H1 (cell line): ENCODE data around the gene AMOTL2. TPM values are rescaled to one million over a fixed set of nuclear protein-coding genes. Genes with fewer than 3 reads are reported as not detected.

Source experiments
- CTCF ChIA-PET: fragments of 300-600 bp; sonication (Branson Sonifier 250); formaldehyde crosslinking; loops from one replicate; lab custom pipeline; 2021; ENCODE audit not compliant: partially characterized antibody; lab: Charles Lee
- POLR2A ChIA-PET: fragments of 300-600 bp; sonication (Branson Sonifier 250); formaldehyde crosslinking; loops from one replicate; lab custom pipeline; 2021; ENCODE audit warnings: inconsistent platforms; ENCODE audit not compliant: partially characterized antibody; lab: Charles Lee
- DNase-seq, 2 experiments: peaks; one replicate each; pipeline versions ENCODE4 v3.0.0 to v3.0.0-alpha.2; 2010 to 2022; ENCODE audit warnings: low spot score in 2 of 2, low read depth in 1 of 2, mixed read lengths in 1 of 2
- FAIRE-seq: peaks from 2 replicates; lab custom pipeline; 2011; peaks lifted over from hg19 to GRCh38; lab: Jason Lieb, UNC
- H2AFZ ChIP-seq: 2 replicates; pipeline ENCODE4 v1.8.1; 2012; ENCODE audit warnings: low read length, inconsistent platforms
- H2AK5ac ChIP-seq: 2 replicates; pipeline ENCODE4 v1.6.1; 2013; ENCODE audit warnings: low read depth, low read length
- H2BK120ac ChIP-seq: replicated peaks from 2 replicates; pipeline ENCODE3; 2013; ENCODE audit warnings: low read depth, low read length, inconsistent platforms
- H2BK12ac ChIP-seq: 2 replicates; pipeline ENCODE4 v1.6.1; 2013; ENCODE audit warnings: low read depth, low read length
- H2BK15ac ChIP-seq: 2 replicates; pipeline ENCODE4 v1.6.1; 2013; ENCODE audit warnings: low read length
- H2BK20ac ChIP-seq: 2 replicates; pipeline ENCODE4 v1.6.1; 2013; ENCODE audit warnings: low read length
- H2BK5ac ChIP-seq: 2 replicates; pipeline ENCODE4 v1.6.1; 2013; ENCODE audit warnings: low read depth, low read length
- H3K14ac ChIP-seq: 2 replicates; pipeline ENCODE4 v1.6.1; 2013; ENCODE audit warnings: inconsistent platforms; ENCODE audit not compliant: insufficient read length
- H3K18ac ChIP-seq: 2 replicates; pipeline ENCODE4 v1.6.1; 2013; ENCODE audit warnings: low read length; ENCODE audit errors: extremely low read depth
- H3K23ac ChIP-seq: 2 replicates; pipeline ENCODE4 v1.6.1; 2013; ENCODE audit warnings: inconsistent platforms; ENCODE audit not compliant: insufficient read length
- H3K23me2 ChIP-seq: 2 replicates; pipeline ENCODE4 v1.6.1; 2013; ENCODE audit warnings: low read depth, low read length
- H3K27ac ChIP-seq: 2 replicates; pipeline ENCODE4 v1.6.1; 2011; ENCODE audit warnings: low read depth, low read length, inconsistent platforms
- H3K27me3 ChIP-seq, 4 experiments: replicated peaks in 1 of 4; 1 replicate in 1 of 4; 2 replicates in 3 of 4; pipeline versions ENCODE4 v1.6.1 to v1.8.1; 2011 to 2013; ENCODE audit warnings: low read length in 3 of 4, mild to moderate bottlenecking in 3 of 4, inconsistent platforms in 2 of 4, mixed read lengths in 2 of 4, moderate library complexity in 1 of 4; ENCODE audit not compliant: control insufficient read depth in 3 of 4, insufficient read depth in 3 of 4; ENCODE audit errors: extremely low read depth in 1 of 4
- H3K36me3 ChIP-seq, 4 experiments: 2 replicates each; pipeline versions ENCODE4 v1.6.1 to v1.8.1; 2011 to 2013; ENCODE audit warnings: mild to moderate bottlenecking in 4 of 4, low read length in 3 of 4, moderate library complexity in 2 of 4, control low read depth in 1 of 4, inconsistent platforms in 1 of 4; ENCODE audit not compliant: insufficient read depth in 4 of 4, control insufficient read depth in 2 of 4
- H3K4ac ChIP-seq: replicated peaks from 2 replicates; pipeline ENCODE3; 2013; ENCODE audit warnings: low read length, low read depth, mixed read lengths, inconsistent platforms; ENCODE audit not compliant: insufficient read length
- H3K4me1 ChIP-seq, 4 experiments: replicated peaks in 1 of 4; 1 replicate in 1 of 4; 2 replicates in 3 of 4; pipeline versions ENCODE4 v1.6.1 to v1.8.1; 2011 to 2013; ENCODE audit warnings: low read length in 3 of 4, inconsistent platforms in 2 of 4, mixed read lengths in 1 of 4; ENCODE audit not compliant: insufficient read depth in 4 of 4, control insufficient read depth in 3 of 4
- H3K4me2 ChIP-seq, 2 experiments: 2 replicates each; pipeline versions ENCODE4 v1.6.1 to v1.8.1; 2011 to 2013; ENCODE audit warnings: low read depth in 2 of 2, low read length in 2 of 2, control low read depth in 1 of 2, inconsistent platforms in 1 of 2, mild to moderate bottlenecking in 1 of 2; ENCODE audit not compliant: insufficient read depth in 1 of 2
- H3K4me3 ChIP-seq, 4 experiments: fragments of 200-600, 300-600 bp in 1 of 4; sonication (generic), shearing (Covaris generic), sonication (Bioruptor Twin) in 1 of 4; 2 replicates each; pipeline versions ENCODE4 v1.5.1 to v1.8.1; 2011 to 2016; ENCODE audit warnings: low read length in 4 of 4, low read depth in 3 of 4, control low read depth in 2 of 4, inconsistent platforms in 2 of 4, mild to moderate bottlenecking in 2 of 4, mixed read lengths in 1 of 4, moderate library complexity in 1 of 4; ENCODE audit not compliant: insufficient read depth in 2 of 4; ENCODE audit errors: extremely low read depth in 1 of 4
- H3K56ac ChIP-seq: replicated peaks from 2 replicates; pipeline ENCODE3; 2013; ENCODE audit warnings: low read depth, mild to moderate bottlenecking, mixed read lengths, low read length, inconsistent platforms; ENCODE audit not compliant: insufficient read length
- H3K79me1 ChIP-seq: 2 replicates; pipeline ENCODE4 v1.6.1; 2013; ENCODE audit warnings: low read depth, low read length, control low read depth
- H3K79me2 ChIP-seq, 2 experiments: 2 replicates each; pipeline versions ENCODE4 v1.6.1 to v1.8.1; 2012 to 2013; ENCODE audit warnings: low read length in 2 of 2, mild to moderate bottlenecking in 2 of 2, inconsistent platforms in 1 of 2; ENCODE audit not compliant: insufficient read depth in 2 of 2, control insufficient read depth in 1 of 2
- H3K9ac ChIP-seq, 4 experiments: replicated peaks in 1 of 4; 1 replicate in 1 of 4; 2 replicates in 3 of 4; pipeline versions ENCODE4 v1.6.1 to v1.8.1; 2011 to 2013; ENCODE audit warnings: low read depth in 3 of 4, low read length in 3 of 4, control low read depth in 2 of 4, mild to moderate bottlenecking in 2 of 4, moderate library complexity in 2 of 4, inconsistent platforms in 1 of 4; ENCODE audit errors: extremely low read depth in 1 of 4
- H3K9me3 ChIP-seq, 2 experiments: 2 replicates each; pipeline versions ENCODE4 v1.6.1 to v1.8.1; 2012 to 2013; ENCODE audit warnings: mild to moderate bottlenecking in 2 of 2, moderate library complexity in 2 of 2, control low read depth in 1 of 2, inconsistent platforms in 1 of 2, low read depth in 1 of 2, low read length in 1 of 2, mixed read lengths in 1 of 2; ENCODE audit not compliant: insufficient read depth in 2 of 2
- H4K20me1 ChIP-seq, 2 experiments: replicated peaks in 1 of 2; 2 replicates each; pipeline versions ENCODE3 to v1.8.1; 2011 to 2013; ENCODE audit warnings: inconsistent platforms in 2 of 2, low read length in 2 of 2, mild to moderate bottlenecking in 1 of 2; ENCODE audit not compliant: insufficient read depth in 2 of 2, control insufficient read depth in 1 of 2
- H4K5ac ChIP-seq: 2 replicates; pipeline ENCODE4 v1.6.1; 2013; ENCODE audit warnings: low read length, low read depth, mixed read lengths, inconsistent platforms; ENCODE audit not compliant: insufficient read length
- H4K8ac ChIP-seq: 2 replicates; pipeline ENCODE4 v1.8.0; 2013; ENCODE audit warnings: mild to moderate bottlenecking, moderate library complexity, low read length, inconsistent platforms; ENCODE audit not compliant: insufficient read depth; ENCODE audit errors: extremely low read depth
- H4K91ac ChIP-seq: replicated peaks from 2 replicates; pipeline ENCODE3; 2013; ENCODE audit warnings: low read length, mixed read lengths, inconsistent platforms; ENCODE audit not compliant: insufficient read length
- CEBPB ChIP-seq: IDR thresholded peaks from 2 replicates; pipeline ENCODE4 v1.6.1; 2012; ENCODE audit warnings: low read depth, low read length
- HDAC6 ChIP-seq: IDR thresholded peaks from one replicate; pipeline ENCODE4 v1.7.1; 2012; ENCODE audit warnings: low read depth, mild to moderate bottlenecking, inconsistent platforms, low read length, moderate library complexity
- RAD21 ChIP-seq, 2 experiments: IDR thresholded peaks in 1 of 2; conservative IDR thresholded peaks in 1 of 2; 2 replicates each; pipeline ENCODE4 v1.6.1; 2011; ENCODE audit warnings: low read depth in 2 of 2, low read length in 2 of 2, improper control_type of control experiment in 1 of 2, inconsistent platforms in 1 of 2, mild to moderate bottlenecking in 1 of 2, moderate library complexity in 1 of 2
- SP1 ChIP-seq: IDR thresholded peaks from 2 replicates; pipeline ENCODE4 v1.6.1; 2011; ENCODE audit warnings: low read depth, low read length
- WGBS, 2 experiments: shearing (Covaris generic) in 1 of 2; methylation state at CpG; one replicate each; pipeline versions ENCODE4 v1.1.6 to v1.1.7; 2013 to 2015; ENCODE audit warnings: low lambda C conversion rate in 2 of 2, mixed read lengths in 2 of 2, inconsistent platforms in 1 of 2, low coverage in 1 of 2, missing lambda C conversion rate in 1 of 2; ENCODE audit not compliant: insufficient replicate concordance in 2 of 2, insufficient coverage in 1 of 2, insufficient read length in 1 of 2; ENCODE audit errors: extremely low coverage in 1 of 2, missing lambda C conversion rate in 1 of 2; 5-methylcytosine and 5-hydroxymethylcytosine counted together
- polyA plus RNA-seq, 7 experiments: library from polyadenylated mRNA; depleted of rRNA in 3 of 7; stranded (reverse) in 5 of 7; unstranded in 2 of 7; fragments of >200 nt in 5 of 7; fragments of 200-250 nt in 2 of 7; gene quantifications; 1 replicate in 5 of 7; 2 replicates in 1 of 7; 4 replicates in 1 of 7; pipeline versions ENCODE4 v1.2.1 to v1.2.3, GENCODE V29; 2011 to 2013; ENCODE audit warnings: missing spikeins in 2 of 7, mixed read lengths in 2 of 7
- total RNA-seq: library from RNA; stranded (reverse); fragmentation: NEBNext Ultra II Directional; extraction: Animal tissue kit (Norgen Biotek cat#: 25700); gene quantifications from 2 replicates; pipeline ENCODE4 v1.2.1, GENCODE V29; 2021

AMOTL2 gene
- total and polyA plus RNA-seq, 2 of the 8 experiments (the other 6 are each of a cell fraction or from before 2014, with no cell fraction given), result 19.0 to 63.7 TPM

DNA sequence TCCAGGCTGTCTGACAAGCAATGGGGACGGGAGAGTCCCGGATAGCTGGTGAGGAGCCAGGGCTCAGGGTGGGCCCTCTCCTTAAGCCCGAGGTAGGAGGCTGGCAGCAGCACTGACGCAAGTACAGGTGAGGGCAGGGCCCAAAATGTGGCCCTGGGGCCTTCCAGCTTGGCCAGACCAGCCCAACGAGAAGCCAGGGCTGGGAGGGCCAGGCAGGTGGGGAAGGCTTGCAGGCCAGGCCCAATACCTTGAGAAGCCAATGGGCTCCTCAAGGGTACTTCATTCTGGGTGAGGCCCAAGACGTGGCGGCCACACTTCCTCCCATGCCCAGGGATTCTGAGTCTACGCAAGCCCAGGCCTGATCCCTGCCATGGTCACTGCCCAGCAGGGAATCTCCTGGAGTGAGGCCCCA lies 37.2 kb downstream of the AMOTL2 start:
- Histone ChIP-seq H3K27ac (no peak overlapping the region), H3K4ac (no peak overlapping the region), H3K4me2 (no peak overlapping the region), H2BK20ac (no peak overlapping the region), H3K27me3 (no peaks in the 10 kb centered on the region; a peak in 1 of 7 replicates), H4K5ac (no peak overlapping the region), H2AFZ (no peak overlapping the region), H2AK5ac (no peak overlapping the region), H2BK12ac (0 out of 2 replicates have a peak overlapping the region, but pooled peaks have one; percentile 85), H4K20me1 (no peaks in the 10 kb centered on the region), H3K4me1 (peaks cover 0 to 14% (median 5%) of the 10 kb centered on the region in 4 experiments), H2BK5ac (0 out of 2 replicates have a peak overlapping the region, but pooled peaks have one; percentile 44)
- DNase-seq, result no peak
- no peak for TF ChIP-seq SP1
- no peak for TF ChIP-seq RAD21 (IDR thresholded peaks at IDR 0.05 in 1 of 2, conservative IDR thresholded peaks at IDR 0.05 in 1 of 2; ENCODE audit: low read depth in 2 of 2, low read length in 2 of 2)
- no peak for TF ChIP-seq CEBPB
- no peak for TF ChIP-seq HDAC6
- TF ChIP-seq, all 59 proteins: peak for 0
- ChIA-PET POLR2A (interaction anchor here (1.2 to 43.9 kb wide), 2 partner anchors 10 to 29 kb away, joined by 3 to 1731 read pairs; partner anchors contain the start of gene AMOTL2), CTCF (interaction anchor here (0.8 to 3.7 kb wide), 7 partner anchors 10 to 38 kb away, joined by 4 to 23 read pairs (median 10); partner anchors contain the start of gene AMOTL2)
- Histone ChIP-seq H2BK15ac (no peak overlapping the region), H3K36me3 (no peaks in the 10 kb centered on the region), H4K91ac (no peak overlapping the region), H3K56ac (no peak overlapping the region), H2BK120ac (no peak overlapping the region), H3K14ac (no peak overlapping the region), H3K4me3 (no peak overlapping the region), H3K18ac (no peak overlapping the region), H3K23ac (no peak overlapping the region), H3K9me3 (no peaks in the 10 kb centered on the region), H3K79me2 (no peaks in the 10 kb centered on the region), H4K8ac (no peak overlapping the region; the same call in 1 of the 2 replicates), H3K9ac (no peak overlapping the region), H3K79me1 (no peaks in the 10 kb centered on the region), H3K23me2 (no peaks in the 10 kb centered on the region)
- 91% methylated on average over 8 of the region's 8 CpGs; no CpG with 5 or more reads in 1 of the 2 experiments for WGBS, 2 experiments
- no peak for FAIRE-seq
